Measurements from ENCODE around the gene MAP3K8. TPM values are rescaled to one million over a fixed set of nuclear protein-coding genes. Genes with fewer than 3 reads are reported as not detected.
A peak's percentile ranks its signal among the peaks of the same experiment; 100 is the strongest.

Gene MAP3K8
- total RNA-seq, 4 donors from 2014 or later: 18.4 to 63.8 (median 28.5) TPM

DNA sequence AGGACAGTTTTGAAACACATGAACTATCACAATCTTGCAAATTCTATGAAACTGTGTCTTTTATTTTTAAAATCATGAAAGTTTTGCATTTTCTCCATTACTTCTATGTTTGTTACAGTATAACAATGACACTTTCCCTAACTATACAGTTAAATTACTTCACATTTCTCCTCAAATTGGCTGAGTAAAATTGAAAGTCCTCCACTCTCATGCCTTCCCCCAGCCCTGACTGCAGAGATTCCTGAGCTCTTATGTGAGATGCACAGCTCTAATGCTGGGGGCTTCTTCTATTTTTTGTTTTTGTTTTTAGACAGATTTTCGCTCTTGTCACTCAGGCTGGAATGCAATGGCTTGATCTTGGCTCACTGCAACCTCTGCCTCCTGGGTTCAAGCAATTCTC, 22.7 kb upstream of the MAP3K8 start:
- no peaks in the 10 kb centered on the region for H3K9me3 ChIP-seq
- H3K4me3 ChIP-seq: no peak overlapping the region
- no peaks in the 10 kb centered on the region for H3K36me3 ChIP-seq
- H3K27ac ChIP-seq: no peak overlapping the region
- TF ChIP-seq, protein P1, sequence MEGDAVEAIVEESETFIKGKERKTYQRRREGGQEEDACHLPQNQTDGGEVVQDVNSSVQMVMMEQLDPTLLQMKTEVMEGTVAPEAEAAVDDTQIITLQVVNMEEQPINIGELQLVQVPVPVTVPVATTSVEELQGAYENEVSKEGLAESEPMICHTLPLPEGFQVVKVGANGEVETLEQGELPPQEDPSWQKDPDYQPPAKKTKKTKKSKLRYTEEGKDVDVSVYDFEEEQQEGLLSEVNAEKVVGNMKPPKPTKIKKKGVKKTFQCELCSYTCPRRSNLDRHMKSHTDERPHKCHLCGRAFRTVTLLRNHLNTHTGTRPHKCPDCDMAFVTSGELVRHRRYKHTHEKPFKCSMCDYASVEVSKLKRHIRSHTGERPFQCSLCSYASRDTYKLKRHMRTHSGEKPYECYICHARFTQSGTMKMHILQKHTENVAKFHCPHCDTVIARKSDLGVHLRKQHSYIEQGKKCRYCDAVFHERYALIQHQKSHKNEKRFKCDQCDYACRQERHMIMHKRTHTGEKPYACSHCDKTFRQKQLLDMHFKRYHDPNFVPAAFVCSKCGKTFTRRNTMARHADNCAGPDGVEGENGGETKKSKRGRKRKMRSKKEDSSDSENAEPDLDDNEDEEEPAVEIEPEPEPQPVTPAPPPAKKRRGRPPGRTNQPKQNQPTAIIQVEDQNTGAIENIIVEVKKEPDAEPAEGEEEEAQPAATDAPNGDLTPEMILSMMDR (IDR thresholded peaks at IDR 0.05): no peak
- TF ChIP-seq POLR2AphosphoS5 (IDR thresholded peaks at IDR 0.05): no peak
- TF ChIP-seq EP300 (IDR thresholded peaks at IDR 0.05): no peak
- no peak for TF ChIP-seq POLR2A (IDR thresholded peaks at IDR 0.05)
- H3K4me1 ChIP-seq: no peaks in the 10 kb centered on the region
- H3K27me3 ChIP-seq: no peaks in the 10 kb centered on the region
- no peak for ATAC-seq
- 92% methylated on average over 1 of the region's 1 CpG; no CpG with 5 or more reads in 1 of the 2 donors for WGBS, 2 donors (ENCODE audit: low coverage in 1 of 2)

DNA sequence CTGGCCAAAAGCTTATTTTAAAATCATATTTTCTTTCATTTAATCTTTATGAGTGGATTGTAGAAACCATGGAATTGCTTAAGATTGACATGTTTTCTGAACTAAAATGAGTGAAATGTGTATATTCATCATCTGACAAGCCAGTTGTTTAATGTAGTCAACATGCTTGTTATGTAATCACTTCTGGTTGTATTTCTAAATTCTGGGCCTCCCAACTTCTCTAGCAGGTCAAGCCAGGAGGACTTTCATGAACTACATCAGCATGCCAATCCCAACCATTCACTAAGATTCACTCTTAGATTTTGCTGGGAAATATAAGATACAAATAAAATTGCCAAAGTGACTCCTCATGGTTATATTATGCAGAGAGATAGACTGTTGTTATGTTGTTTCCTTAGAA, 21.1 kb upstream of the MAP3K8 start:
- H3K27ac ChIP-seq: no peak overlapping the region
- no peaks in the 10 kb centered on the region for H3K9me3 ChIP-seq
- H3K4me1 ChIP-seq: no peaks in the 10 kb centered on the region
- ATAC-seq: no peak
- H3K27me3 ChIP-seq: no peaks in the 10 kb centered on the region
- TF ChIP-seq EP300 (IDR thresholded peaks at IDR 0.05) (no peak), POLR2AphosphoS5 (IDR thresholded peaks at IDR 0.05) (no peak), POLR2A (IDR thresholded peaks at IDR 0.05) (no peak)
- TF ChIP-seq, protein P1 (IDR thresholded peaks at IDR 0.05): no peak
- no peaks in the 10 kb centered on the region for H3K36me3 ChIP-seq
- H3K4me3 ChIP-seq: no peak overlapping the region

DNA sequence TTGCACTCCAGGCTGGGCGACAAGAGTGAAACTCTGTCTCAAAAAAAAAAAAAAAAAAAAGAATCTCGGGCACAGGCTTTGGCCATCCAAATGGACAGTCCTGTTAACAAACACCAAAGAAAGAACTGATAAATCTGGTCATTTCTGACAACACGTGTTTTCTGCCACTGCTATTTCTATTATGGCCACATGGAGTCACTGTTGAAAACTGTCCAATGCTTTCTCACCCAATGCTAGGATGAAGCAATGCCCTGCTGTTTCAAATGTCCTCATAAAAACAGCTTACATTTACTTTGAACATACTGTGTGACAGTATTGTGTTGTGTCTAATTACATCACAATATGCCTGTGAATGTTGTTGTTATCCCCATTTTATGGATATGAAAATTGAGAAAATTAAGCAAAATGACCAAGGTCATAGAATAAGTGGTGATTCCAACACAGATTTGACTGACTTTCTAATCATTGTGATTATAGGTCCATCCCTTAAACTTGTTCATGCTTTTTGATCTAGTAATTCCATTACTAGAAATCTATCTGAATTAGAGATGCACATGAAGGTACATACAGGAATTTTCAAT, 19.9 kb upstream of the MAP3K8 start:
- peak; percentile 89 for ATAC-seq
- Histone ChIP-seq H3K27ac (no peak overlapping the region), H3K36me3 (no peaks in the 10 kb centered on the region), H3K4me1 (peaks cover 0 to 8% (median 0%) of the 10 kb centered on the region in 3 donors), H3K27me3 (no peaks in the 10 kb centered on the region), H3K4me3 (no peak overlapping the region), H3K9me3 (no peaks in the 10 kb centered on the region)
- 6 to 29% methylated on average over 2 to 3 of the region's 3 CpGs for WGBS, 2 donors (ENCODE audit: low coverage in 1 of 2)
- TF ChIP-seq, protein P1 (IDR thresholded peaks at IDR 0.05): peak; percentile 75 to 96 (median 86)
- TF ChIP-seq POLR2A (IDR thresholded peaks at IDR 0.05) (no peak), EP300 (IDR thresholded peaks at IDR 0.05) (no peak), POLR2AphosphoS5 (IDR thresholded peaks at IDR 0.05) (peak; percentile 73)

DNA sequence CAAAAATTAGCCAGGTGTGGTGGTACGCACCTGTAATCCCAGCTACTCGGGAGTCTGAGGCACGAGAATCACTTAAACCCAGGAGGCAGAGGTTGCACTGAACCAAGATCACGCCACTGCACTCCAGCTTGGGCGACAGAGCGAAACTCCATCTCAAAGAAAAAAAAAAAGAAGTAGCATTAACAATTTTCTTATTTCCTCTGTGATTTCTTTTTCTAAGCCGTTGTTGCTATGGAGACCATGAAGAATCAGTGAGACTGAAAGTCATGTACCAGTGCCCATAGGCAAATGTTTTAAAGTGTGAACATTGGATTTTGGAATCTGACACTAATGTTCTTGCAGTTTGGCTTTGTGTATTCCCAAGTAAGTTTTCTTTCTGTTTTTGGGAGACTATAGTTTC, 18.4 kb upstream of the MAP3K8 start:
- 88 to 92% methylated on average over 4 to 7 of the region's 7 CpGs for WGBS, 2 donors (ENCODE audit: low coverage in 1 of 2)
- TF ChIP-seq EP300 (IDR thresholded peaks at IDR 0.05) (no peak), POLR2AphosphoS5 (IDR thresholded peaks at IDR 0.05) (no peak), POLR2A (IDR thresholded peaks at IDR 0.05) (no peak)
- TF ChIP-seq, protein P1 (IDR thresholded peaks at IDR 0.05): no peak
- Histone ChIP-seq H3K4me3 (no peak overlapping the region), H3K36me3 (no peaks in the 10 kb centered on the region), H3K9me3 (no peaks in the 10 kb centered on the region), H3K27ac (no peak overlapping the region), H3K4me1 (peaks cover 0 to 8% (median 0%) of the 10 kb centered on the region in 3 donors), H3K27me3 (no peaks in the 10 kb centered on the region)
- no peak for ATAC-seq

DNA sequence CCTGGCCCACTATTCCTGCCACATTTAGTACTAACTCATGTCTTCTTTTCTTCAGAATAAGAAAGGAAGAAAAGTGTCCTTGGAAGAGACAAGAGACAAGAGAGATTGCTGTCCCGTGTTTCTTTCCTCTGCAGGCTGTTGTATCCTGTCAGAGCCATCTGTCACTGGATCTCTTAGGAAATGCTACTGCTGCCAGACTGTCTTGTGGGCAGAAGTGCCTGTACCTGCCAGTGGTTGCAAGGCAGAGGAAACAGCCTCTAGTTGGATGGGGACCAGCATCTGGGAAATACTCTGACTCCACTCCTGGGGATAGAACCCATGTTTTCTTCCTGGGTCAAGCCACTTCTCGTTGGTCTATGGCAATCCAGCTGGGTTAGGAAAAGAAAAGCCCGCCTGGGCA, 16.7 kb upstream of the MAP3K8 start:
- WGBS, 2 donors (ENCODE audit: low coverage in 1 of 2): 100% methylated on average over 1 of the region's 3 CpGs; no CpG with 5 or more reads in 1 of the 2 donors
- TF ChIP-seq POLR2AphosphoS5 (IDR thresholded peaks at IDR 0.05) (no peak), EP300 (IDR thresholded peaks at IDR 0.05) (no peak), POLR2A (IDR thresholded peaks at IDR 0.05) (no peak)
- TF ChIP-seq, protein P1 (IDR thresholded peaks at IDR 0.05): no peak
- ATAC-seq: no peak

More for the DNA sequence above, 16.7 kb upstream of the MAP3K8 start:
- Histone ChIP-seq H3K4me3 (no peak overlapping the region), H3K36me3 (no peaks in the 10 kb centered on the region), H3K4me1 (peaks cover 0 to 9% (median 0%) of the 10 kb centered on the region in 3 donors), H3K9me3 (no peaks in the 10 kb centered on the region), H3K27me3 (no peaks in the 10 kb centered on the region), H3K27ac (no peak overlapping the region)

All from gastroesophageal sphincter (tissue), 4 donors.